Neural progenitor cell (in vitro differentiated cells): ENCODE results near the gene SORBS2.

Experiments used
- EZH2 ChIP-seq: fragments of 200-600 bp; sonication (generic); IDR thresholded peaks from 2 replicates; pipeline ENCODE4 v1.6.1; 2017; ENCODE audit warnings: antibody characterized with exemption, mild to moderate bottlenecking, moderate library complexity
- TF ChIP-seq, protein P1 (sequence below): fragments of 200-600 bp; sonication (generic); IDR thresholded peaks from 2 replicates; pipeline ENCODE4 v1.5.1; 2017; ENCODE audit warnings: antibody characterized with exemption, mild to moderate bottlenecking

DNA sequence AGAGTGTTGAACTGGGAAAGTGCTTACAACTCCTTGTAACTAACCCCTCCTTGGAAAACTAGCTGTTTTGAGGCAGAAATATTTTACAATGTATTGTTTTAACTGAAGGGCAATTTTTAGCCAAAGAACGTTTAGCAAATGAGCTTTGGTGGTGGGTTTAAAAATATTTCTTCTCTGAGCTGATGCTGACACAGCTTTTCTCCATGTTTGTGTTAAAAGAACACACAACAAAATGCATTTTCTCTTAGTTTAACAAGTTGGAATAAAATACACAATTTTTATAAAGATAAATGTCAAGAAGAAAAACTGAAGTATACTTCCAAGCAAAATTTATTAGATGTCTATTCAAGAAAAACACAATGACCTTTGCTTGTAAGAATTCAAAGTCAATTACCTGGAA, 226.8 kb downstream of the SORBS2 start:
- no peak for TF ChIP-seq EZH2
- TF ChIP-seq, protein P1, sequence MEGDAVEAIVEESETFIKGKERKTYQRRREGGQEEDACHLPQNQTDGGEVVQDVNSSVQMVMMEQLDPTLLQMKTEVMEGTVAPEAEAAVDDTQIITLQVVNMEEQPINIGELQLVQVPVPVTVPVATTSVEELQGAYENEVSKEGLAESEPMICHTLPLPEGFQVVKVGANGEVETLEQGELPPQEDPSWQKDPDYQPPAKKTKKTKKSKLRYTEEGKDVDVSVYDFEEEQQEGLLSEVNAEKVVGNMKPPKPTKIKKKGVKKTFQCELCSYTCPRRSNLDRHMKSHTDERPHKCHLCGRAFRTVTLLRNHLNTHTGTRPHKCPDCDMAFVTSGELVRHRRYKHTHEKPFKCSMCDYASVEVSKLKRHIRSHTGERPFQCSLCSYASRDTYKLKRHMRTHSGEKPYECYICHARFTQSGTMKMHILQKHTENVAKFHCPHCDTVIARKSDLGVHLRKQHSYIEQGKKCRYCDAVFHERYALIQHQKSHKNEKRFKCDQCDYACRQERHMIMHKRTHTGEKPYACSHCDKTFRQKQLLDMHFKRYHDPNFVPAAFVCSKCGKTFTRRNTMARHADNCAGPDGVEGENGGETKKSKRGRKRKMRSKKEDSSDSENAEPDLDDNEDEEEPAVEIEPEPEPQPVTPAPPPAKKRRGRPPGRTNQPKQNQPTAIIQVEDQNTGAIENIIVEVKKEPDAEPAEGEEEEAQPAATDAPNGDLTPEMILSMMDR: no peak
